ENCODE measurements around the gene INSRR. TPM values are rescaled to one million over a fixed set of nuclear protein-coding genes. Genes with fewer than 3 reads are reported as not detected.

Gene INSRR
- total RNA-seq, 2 donors from 2014 or later = 0.07 to 0.29 TPM

DNA sequence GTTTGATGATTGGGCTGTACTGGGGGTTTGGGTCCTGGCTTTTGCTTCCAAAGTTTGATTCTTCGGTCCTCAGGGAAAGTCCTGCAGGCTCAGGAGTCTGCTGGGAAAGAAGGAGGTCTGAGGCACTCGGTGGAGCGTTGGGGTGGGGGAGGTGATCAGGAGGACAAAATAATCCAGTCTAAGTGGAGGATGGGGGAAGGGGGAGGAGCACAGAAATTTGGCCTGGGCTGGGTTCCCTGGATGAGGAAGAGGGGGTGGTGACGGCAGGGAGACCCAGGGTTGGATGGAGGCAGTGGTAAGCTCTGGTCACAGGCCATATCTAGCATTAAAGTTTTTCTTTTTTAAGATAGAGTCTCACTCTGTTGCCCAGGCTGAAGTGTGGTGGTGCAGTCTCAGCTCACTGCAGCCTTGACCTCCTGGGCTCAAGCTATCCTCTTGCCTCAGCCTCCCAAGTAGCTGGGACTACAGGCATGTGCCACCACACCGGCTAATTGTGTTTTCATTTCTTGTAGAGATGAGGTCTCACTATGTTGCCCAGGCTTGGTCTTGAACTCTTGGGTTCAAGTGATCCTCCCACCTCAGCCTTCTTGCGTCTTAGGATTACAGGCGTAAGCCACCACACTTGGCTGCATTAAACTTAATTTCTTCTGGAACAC, 49.1 kb downstream of the INSRR start:
- Mint-ChIP-seq H3K36me3 (peaks cover 55 to 62% of the 10 kb centered on the region in 2 donors), H3K9me3 (no peaks in the 10 kb centered on the region), H3K27ac (peak overlapping the region; percentile 53 to 78)
- ATAC-seq (no peak), DNase-seq (ENCODE audit: low spot score in 2 of 2) (peak in 1 of 2 donors; percentile 25)

- Mint-ChIP-seq H3K27ac (peak overlapping the region; percentile 56 to 78), H3K36me3 (peaks cover 50 to 56% of the 10 kb centered on the region in 2 donors), H3K9me3 (no peaks in the 10 kb centered on the region)
- ATAC-seq = no peak
- peak in 1 of 2 donors; percentile 50 for DNase-seq (ENCODE audit: low spot score in 2 of 2)
Measured at GRCh38 chr1:156809281-156809680, 49.6 kb downstream of the INSRR start.

DNA sequence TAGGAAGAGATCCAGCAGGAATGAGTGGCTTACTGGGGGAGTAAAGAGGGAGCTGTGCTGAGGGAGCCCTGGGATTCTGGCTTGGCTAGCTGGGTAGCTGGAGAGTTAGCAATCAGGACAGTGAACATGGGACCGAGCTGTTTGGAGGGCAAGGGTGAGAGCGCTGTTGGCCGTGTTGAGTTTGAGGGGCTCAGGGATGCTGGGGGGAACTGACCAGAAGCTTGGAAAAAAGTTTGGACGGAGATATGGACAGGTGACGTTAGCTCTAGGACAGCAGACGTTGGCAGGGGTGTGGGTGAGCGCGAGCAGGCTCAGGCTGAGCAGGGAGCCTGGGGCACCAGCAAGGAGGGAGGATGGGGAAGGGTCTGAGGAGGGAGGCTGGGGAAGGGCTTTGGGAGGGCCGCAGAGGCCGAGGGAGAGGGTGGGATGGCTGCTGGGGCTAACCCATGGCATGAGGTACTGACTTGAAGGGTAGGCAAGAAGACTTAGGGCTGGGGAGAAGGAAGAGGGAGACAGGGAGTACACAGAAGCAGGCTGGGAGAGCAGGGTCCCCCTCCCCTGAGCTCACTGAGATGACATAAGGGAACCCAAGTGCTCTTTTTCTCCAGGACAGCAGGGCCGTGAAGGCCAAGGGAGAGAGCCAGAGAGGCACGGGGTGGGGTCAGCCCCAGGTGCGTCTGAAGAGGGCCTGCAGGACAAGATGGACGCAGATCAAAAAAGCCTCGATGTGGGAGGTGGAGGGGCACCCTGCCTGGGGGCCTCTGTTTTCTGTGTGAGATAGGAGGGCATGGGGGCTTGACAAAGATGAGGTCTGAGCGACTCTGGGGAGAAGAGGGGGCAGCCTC, 50.5 kb downstream of the INSRR start:
- no peak for DNase-seq (ENCODE audit: low spot score in 2 of 2)
- peak in 1 of 2 donors; percentile 2 for ATAC-seq
- Mint-ChIP-seq H3K9me3 (no peaks in the 10 kb centered on the region), H3K36me3 (peaks cover 41 to 47% of the 10 kb centered on the region in 2 donors), H3K27ac (peak overlapping the region; percentile 78 to 92)

DNA sequence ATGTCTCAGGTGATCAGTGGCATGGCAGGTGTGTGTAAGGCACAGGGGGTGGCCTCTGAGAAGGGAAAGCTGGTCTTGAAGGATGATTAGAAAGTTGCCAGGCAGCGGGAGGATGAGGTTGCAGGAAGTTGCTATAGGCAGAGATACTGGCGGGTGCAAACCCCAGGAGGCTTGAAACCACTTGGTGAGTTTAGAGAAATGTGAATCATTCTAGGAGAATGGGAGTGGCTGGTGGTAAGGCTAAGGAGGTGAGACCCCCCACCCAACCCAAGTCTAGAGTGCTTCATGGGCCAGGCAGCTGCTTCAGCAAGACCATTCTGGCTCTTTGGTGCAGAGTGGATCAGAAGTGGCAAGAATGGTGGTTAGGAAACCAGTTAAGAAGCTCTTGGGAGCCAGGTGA, 51.3 kb downstream of the INSRR start:
- Mint-ChIP-seq H3K27ac (peak overlapping the region; percentile 78 to 92), H3K36me3 (peaks cover 33 to 40% of the 10 kb centered on the region in 2 donors), H3K9me3 (no peaks in the 10 kb centered on the region)
- peak in 1 of 2 donors; percentile 33 for DNase-seq (ENCODE audit: low spot score in 2 of 2)
- peak; percentile 73 to 82 for ATAC-seq

- no peak for DNase-seq (ENCODE audit: low spot score in 2 of 2)
- no peaks in the 10 kb centered on the region for H3K9me3 Mint-ChIP-seq
- peak overlapping the region; percentile 78 to 92 for H3K27ac Mint-ChIP-seq
- H3K36me3 Mint-ChIP-seq = peaks cover 25 to 31% of the 10 kb centered on the region in 2 donors
- peak in 1 of 2 donors; percentile 5 for ATAC-seq
Measured at GRCh38 chr1:156806512-156807440, 52.1 kb downstream of the INSRR start.

GRCh38 chr1:156805766-156806511, 53.0 kb downstream of the INSRR start:
- ATAC-seq = no peak
- Mint-ChIP-seq H3K9me3 (no peaks in the 10 kb centered on the region), H3K27ac (peak overlapping the region; percentile 78 to 90), H3K36me3 (peaks cover 16 to 23% of the 10 kb centered on the region in 2 donors)
- no peak for DNase-seq (ENCODE audit: low spot score in 2 of 2)

GRCh38 chr1:156804572-156805243, 54.2 kb downstream of the INSRR start:
- ATAC-seq (no peak), DNase-seq (ENCODE audit: low spot score in 2 of 2) (no peak)
- Mint-ChIP-seq H3K36me3 (peaks cover 15 to 21% of the 10 kb centered on the region in 2 donors), H3K27ac (peak overlapping the region; percentile 4 to 80), H3K9me3 (no peaks in the 10 kb centered on the region)

GRCh38 chr1:156804026-156804425, 54.9 kb downstream of the INSRR start:
- ATAC-seq (no peak), DNase-seq (ENCODE audit: low spot score in 2 of 2) (peak in 1 of 2 donors; percentile 40)
- Mint-ChIP-seq H3K36me3 (peaks cover 15 to 21% of the 10 kb centered on the region in 2 donors), H3K27ac (peak overlapping the region; percentile 45 to 80), H3K9me3 (no peaks in the 10 kb centered on the region)

GRCh38 chr1:156803086-156803851, 55.6 kb downstream of the INSRR start:
- DNase-seq (ENCODE audit: low spot score in 2 of 2) (no peak), ATAC-seq (no peak)
- peak overlapping the region; percentile 75 to 80 for H3K27ac Mint-ChIP-seq
- H3K36me3 Mint-ChIP-seq = peaks cover 15 to 17% of the 10 kb centered on the region in 2 donors
- no peaks in the 10 kb centered on the region for H3K9me3 Mint-ChIP-seq

- no peak for DNase-seq (ENCODE audit: low spot score in 2 of 2)
- Mint-ChIP-seq H3K27ac (peak overlapping the region; percentile 2 to 80), H3K36me3 (peaks cover 9 to 10% of the 10 kb centered on the region in 2 donors), H3K9me3 (no peaks in the 10 kb centered on the region)
- no peak for ATAC-seq
Measured at GRCh38 chr1:156802421-156802935, 56.4 kb downstream of the INSRR start.

DNA sequence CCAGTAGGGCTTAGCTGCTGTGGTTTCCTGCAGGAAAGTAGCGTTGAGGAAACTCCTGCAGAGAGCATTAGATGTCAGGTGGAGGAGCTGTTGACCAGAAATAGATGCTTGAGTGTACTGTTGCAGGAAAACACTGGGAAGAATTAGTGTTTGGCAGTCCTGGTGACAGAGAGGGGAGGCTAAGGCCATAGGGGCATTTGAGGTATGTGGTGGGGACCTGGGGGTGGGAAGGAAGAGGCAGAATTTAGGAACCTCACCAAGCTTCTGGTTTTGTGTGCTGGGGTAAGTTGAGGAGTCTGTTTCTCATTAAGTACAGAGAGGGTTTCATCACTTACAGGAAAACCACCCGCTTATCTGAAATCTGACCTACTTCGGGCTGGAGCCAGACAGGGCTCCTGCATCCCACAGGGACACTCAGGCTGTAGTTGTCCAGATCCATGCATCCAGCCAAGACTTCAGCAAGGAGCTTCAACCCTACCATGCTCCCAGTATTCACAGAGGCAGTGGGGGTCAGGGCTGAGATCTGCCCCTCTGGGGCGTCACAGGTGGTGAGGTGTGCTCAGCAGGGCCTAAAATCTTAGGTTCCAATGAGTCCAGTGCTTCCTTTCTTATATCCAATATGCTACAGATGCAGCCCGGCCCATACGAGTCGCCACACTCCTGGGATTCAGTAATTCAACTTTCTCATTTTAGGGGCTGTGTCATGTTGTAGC, 57.4 kb downstream of the INSRR start:
- peak in 1 of 2 donors; percentile 11 for ATAC-seq
- H3K36me3 Mint-ChIP-seq = peaks cover 1 to 2% of the 10 kb centered on the region in 2 donors
- DNase-seq (ENCODE audit: low spot score in 2 of 2) = no peak

DNA sequence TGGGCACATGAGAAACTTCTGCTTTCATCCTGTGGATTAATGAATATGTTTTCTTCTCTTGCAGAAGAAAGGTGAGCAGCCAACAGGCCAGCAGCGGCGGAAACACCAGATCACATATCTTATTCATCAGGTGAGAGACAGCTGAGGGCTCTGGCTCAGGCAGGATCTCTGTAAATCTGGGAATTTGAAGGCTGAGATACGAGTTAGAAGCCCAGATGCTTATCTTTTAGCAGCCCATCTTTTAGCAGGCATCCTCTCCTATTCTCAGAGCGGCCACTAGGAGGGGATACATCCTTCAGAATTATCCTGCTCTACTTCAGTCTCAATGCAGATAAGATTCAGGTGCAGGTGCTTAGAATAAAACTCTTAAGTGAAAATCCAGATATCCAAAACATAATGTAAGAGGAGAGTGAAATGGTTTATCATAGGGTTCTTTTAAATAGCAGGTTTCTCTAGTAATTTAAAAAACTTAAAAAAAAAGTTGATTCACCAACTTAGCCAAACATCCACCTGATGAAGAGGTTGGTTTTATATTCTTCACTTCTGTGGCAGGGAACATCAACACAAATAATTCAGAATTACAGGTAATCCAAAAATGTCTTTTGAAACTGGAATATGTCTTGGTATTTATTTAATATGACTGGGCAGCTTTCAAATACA, 61.6 kb downstream of the INSRR start:
- H3K9me3 Mint-ChIP-seq = no peaks in the 10 kb centered on the region
- ATAC-seq = peak; percentile 60 to 74
- H3K27ac Mint-ChIP-seq = no peak overlapping the region
- peaks cover 10 to 19% of the 10 kb centered on the region in 2 donors for H3K36me3 Mint-ChIP-seq
- peak in 1 of 2 donors; percentile 62 for DNase-seq (ENCODE audit: low spot score in 2 of 2)

More for the DNA sequence above, 57.4 kb downstream of the INSRR start:
- H3K9me3 Mint-ChIP-seq = no peaks in the 10 kb centered on the region
- H3K27ac Mint-ChIP-seq = peak overlapping the region; percentile 77 to 80

DNA sequence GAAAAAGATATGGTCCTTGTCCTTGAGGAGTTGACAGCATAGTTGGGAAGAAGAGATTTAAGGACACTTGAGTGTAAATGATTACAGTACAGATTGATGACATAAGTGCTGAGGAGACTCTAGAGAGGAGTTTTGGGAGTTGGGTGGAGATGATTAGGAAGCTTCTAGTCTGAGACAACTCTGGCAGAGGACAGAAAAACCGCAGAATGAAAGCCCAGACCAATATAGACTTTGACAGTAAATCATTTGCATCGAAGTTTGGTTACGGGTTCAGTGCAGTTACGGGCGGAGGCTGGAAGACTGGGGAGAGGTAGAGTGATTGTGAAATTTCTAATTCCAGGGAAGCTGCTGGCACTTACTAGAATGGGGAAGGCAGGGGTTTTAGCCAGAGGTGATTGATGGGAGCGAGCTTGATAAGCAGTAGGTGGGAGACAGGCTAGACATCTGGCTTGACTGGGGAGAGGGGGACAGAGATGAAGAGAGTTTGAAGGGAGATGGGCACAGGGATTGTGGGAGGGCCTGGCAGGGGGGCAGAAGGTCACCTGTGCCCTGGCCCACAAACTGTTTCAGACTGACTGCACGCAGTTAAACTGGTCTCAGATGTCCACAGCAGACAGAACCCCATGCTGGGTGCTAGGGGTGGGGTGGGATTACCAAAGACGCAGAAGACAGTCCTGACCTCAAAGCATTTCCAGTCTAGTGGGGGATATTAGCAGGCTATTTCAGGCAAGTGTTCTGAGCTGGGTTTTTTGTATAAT, 62.4 kb downstream of the INSRR start:
- ATAC-seq = no peak
- Mint-ChIP-seq H3K9me3 (no peaks in the 10 kb centered on the region), H3K27ac (no peak overlapping the region), H3K36me3 (peaks cover 10 to 19% of the 10 kb centered on the region in 2 donors)
- no peak for DNase-seq (ENCODE audit: low spot score in 2 of 2)
